SKM-1 (cell line): Measurements from ENCODE around the gene DOLK.

ENCODE experiments used
- DNase-seq: peaks from one replicate; lab custom pipeline; 2025; ENCODE audit not compliant: unreplicated experiment; lab: John Stamatoyannopoulos, UW

DOLK gene

DNA sequence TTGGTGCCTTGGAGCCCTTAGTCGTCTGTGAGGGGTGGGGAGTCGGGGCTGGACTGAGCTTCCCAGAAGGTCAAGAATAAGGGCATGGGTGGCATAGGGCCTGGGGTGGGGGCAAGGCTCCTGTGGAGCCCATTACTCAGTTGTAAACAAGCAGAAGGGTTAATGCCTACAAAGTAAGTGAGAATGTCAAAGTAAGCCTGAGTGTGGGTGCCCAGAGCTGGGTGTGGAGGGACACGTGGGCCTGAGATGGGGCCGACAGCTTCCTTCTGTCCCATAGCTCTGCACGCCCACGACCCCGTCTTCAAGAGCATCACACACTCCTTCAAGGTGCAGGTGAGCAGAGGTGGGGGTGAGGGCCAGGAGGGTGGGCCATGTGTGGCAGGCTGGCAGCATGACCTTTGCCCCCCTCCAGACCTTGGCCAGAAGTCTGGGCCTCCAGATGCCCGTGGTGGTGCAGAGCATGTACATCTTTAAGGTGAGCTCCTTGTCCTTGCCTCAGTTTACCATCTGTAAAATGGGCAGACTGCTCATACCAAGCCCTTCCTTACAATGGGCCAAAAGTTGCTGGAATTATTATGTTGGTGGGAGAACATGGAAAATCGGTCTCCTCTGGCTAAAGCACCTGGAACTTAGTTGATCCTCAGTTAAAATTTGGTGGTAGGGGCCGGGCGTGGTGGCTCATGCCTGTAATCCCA lies 11.1 kb downstream of the DOLK start:
- no peak for DNase-seq

DNA sequence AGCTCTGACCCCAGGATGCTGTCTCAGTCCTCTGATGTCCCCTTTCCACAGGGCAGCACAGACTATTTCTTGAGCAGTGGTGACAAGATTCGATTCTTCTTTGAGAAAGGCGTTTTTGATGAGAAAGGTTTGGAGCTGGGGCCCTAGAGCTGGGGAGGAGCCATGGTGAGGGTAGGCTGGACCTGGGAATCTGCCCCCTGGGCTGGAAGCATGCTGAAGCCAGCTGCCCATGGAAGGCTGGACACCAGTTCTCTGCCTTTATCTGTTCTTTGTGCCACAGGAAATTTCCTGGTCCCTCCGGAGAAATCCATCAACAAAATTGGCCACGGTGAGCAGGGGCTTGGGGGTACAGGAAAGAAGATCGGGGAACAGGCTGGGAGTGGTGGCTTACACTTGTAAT lies 13.7 kb downstream of the DOLK start:
- no peak for DNase-seq

DNA sequence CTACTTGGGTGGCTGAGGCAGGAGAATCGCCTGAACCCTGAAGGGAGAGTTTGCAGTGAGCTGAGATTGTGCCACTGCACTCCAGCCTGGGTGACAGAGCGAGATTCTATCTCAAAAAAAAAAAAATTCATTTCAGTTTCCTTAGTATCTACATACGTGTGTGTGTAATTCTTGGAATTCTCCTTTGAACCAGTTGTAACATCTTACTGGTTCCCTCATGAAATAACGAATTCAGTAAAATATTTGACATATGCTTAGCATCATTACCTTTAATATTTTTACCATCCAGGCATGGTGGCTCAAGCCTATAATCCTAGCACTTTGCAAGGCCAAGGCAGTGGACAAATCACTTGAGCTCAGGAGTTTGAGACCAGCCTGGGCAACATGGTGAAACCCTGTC lies 17.8 kb downstream of the DOLK start:
- DNase-seq: no peak

DNA sequence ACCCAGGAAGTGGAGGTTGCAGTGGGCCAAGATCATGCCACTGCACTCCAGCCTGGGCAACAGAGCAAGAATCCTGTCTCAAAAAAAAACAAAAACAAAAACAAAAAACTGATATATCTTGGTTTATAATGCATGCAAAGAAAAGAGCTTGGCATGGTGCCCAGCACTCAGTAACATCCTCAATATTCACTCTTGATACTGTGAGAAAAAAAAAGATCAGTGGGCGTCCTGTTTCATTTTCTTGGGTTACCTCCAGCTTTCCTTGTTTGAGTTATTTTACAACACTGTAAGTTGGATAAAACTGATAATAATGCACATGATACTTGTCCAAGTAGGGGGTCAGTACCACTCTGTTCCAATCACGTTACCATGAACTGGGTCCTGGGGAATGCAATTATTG lies 18.8 kb downstream of the DOLK start:
- DNase-seq: no peak

DNA sequence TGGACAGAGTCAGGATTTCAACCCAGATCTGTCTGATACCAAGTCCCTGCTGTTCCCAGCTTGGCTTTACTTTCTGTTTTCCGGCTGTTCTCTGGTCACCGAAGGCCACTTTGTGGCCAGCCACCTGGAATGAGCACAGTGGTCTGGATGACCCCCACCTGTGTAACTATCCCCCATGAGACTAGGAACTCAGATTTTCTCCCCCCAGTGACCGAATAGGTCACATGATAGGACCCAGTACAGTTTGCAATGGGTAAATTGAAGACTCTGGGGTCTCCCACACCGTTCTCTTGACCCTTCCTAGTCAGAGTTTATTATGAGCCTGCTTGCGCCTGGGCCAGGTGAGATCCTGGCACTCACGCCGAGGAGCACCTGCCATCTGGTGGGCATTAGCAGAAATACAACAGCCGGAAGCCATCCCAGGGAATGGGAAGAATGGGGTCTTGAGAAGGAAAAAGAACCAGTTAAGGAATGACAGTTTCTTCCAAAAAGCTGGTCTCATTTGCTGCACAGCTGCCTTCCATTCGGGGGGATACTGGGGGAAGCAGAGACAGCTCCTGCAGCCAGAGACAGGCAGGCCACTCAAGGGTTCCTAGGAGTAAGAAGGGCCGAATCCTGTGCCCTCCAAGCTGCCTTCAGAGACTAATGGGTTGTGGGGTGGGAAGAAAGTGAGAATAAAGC lies 19.5 kb downstream of the DOLK start:
- DNase-seq: no peak

DNA sequence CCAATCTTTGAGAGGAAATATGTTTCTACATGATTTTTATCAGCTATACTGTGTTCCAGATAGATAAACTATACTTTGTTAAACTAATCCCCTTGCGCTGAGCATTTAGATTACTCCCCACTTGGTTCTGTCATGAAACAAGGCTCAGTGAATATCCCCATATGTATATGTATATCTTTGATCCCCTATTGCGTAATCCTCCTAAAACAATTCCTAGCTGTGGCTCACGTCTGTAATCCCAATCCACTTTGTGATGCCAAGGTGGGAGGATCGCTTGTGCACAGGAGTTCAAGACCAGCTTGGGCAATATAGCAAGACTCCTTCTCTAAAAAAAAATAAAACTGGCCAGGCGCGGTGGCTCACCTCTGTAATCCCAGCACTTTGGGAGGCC lies 23.9 kb downstream of the DOLK start:
- DNase-seq: no peak

DNA sequence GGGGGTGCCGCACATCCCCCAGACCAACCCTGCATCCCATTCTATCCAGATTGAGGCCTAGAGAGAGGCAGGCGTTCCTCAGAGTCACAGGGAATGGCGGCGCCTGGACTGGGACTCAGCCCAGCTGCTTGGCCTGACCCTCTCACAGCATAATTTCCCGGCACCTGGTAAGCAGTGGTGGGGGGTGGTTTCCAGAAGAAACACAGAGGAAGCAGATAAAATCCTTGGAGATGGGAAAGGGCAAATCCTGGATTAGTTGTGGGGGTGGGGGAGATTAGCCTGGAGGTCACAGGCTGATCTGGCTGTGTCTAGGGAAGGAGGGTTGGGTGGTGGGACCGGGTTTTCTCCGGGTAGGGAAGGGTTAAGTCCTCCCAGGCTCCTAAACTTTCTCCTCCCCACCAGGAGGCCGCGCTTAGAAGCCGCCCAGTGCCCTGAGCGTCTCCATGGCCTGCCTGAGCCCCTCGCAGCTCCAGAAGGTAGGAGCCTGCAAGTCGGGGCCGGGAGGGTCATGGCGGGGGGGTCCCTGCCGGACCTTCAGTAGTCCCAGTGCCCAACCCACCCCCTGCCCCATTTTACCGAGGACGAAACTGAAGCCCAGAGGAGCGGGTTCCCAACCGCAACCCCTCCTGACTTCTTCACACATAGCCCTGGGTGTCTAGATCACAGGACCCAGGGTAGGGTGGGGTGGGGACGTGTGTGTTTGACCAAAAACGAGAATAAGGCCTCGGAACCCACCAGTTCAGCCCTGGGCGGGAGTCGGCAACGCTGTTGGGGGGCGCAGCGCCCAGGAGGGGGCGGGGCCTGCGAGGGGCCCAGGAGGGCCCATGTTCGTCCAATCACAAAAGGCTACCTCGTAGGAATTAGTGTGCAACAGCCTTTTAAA lies 25.3 kb downstream of the DOLK start:
- no peak for DNase-seq

DNA sequence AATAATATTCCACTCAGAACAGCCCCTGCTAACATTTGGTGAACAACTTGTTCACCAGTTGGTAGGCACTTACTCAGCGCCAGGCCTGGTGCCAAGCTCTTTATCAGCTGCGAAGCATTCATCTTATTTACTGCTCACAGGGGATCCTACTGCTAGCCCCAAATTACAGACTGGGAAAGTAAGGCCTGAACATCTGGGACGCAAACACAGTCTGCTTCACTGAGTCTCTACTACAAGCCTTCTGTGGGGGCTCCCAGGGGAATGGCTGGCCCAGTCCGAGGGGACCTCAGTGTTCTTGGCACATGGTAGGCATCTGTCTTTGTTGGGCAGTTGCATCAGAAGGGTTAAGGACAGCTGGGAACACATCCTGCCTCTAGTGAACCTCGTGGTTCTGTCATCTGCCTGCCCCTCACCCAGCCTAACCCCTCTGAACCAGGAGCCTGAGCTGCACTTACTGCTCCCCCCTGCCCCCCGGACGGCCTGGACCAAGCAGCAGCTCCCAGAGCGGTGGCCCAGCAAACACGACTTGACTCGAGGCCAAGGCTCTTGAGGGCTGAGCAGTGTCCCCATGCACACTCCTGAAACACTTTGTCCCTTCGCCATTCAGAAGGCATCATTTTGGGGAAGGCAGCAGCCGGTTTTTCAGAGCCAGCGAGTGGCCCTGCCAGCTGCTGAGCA lies 26.9 kb downstream of the DOLK start, which contains the start of gene PHYHD1:
Gene PHYHD1, plus strand, starts transcription at position 602 of the 678 bp plus-strand sequence. CDS start 1,342 bp downstream, outside the sequence.
- DNase-seq: no peak

DNA sequence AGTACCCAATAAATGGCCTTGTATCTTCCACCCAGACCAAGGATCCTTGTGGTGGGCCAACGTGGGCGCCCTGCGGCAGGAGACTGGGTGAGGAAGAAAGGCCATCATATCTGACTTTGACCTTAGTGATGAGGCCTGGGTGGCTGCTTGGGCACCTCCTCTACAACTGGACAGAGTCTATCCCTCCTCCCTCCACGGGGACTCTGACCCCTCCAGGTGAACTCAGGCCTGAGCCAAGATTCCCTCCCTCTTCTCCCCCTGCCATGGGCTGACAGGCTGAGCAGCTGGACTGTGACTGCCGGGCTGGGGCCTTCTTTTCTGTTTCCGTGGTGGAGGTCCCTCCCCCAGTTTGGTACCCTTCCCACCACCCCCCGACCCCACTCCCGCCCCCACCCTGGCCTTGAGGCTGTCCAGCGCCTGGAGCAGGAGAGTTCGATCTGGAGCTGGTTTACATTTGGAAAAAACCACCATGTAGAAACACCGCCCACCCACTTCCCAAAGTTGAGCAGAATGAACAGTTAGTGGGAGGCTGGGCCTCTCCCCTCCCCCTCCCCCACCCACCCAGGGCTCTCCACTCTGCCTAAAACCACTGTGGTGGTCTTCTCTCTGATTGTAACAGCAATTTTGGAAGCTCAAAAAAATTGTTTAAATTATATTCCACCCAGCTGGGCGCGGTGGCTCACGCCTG lies 27.9 kb downstream of the DOLK start:
- DNase-seq: no peak

DNA sequence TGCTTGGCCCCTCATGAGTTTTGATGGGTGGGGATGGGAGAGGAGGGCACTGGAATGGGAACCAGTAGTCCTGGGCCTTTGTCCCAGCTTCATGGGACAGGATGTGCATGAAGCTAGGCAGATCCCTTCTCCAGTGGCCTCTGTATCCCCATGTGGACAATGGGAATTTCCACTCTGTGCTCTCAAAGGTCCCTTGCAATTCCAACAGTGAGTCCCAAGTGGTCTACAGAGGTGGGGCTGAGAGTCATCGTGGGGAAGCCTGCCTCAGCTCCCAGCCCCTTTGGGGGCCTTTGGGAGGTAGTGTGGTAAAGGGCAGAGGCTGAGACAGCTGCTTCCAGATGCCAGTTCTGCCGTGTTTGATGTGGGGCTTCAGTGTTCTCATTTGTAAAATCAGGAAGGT lies 28.5 kb downstream of the DOLK start:
- DNase-seq: no peak

DNA sequence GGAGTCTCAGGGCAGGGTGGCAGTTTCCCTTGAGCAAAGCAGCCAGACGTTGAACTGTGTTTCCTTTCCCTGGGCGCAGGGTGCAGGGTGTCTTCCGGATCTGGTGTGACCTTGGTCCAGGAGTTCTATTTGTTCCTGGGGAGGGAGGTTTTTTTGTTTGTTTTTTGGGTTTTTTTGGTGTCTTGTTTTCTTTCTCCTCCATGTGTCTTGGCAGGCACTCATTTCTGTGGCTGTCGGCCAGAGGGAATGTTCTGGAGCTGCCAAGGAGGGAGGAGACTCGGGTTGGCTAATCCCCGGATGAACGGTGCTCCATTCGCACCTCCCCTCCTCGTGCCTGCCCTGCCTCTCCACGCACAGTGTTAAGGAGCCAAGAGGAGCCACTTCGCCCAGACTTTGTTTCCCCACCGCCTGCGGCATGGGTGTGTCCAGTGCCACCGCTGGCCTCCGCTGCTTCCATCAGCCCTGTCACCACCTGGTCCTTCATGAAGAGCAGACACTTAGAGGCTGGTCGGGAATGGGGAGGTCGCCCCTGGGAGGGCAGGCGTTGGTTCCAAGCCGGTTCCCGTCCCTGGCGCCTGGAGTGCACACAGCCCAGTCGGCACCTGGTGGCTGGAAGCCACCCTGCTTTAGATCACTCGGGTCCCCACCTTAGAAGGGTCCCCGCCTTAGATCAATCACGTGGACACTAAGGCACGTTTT lies 30.1 kb downstream of the DOLK start:
- DNase-seq: no peak

DNA sequence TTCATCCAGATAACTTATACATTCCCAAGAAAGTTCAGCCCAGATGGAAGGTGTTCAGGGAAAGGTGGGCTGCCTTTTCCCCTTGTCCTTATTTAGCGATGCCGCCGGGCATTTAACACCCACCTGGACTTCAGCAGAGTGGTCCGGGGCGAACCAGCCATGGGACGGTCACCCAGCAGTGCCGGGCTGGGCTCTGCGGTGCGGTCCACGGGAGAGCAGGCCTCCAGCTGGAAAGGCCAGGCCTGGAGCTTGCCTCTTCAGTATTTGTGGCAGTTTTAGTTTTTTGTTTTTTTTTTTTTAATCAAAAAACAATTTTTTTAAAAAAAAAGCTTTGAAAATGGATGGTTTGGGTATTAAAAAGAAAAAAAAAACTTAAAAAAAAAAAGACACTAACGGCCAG lies 30.7 kb downstream of the DOLK start:
- DNase-seq: no peak

DNA sequence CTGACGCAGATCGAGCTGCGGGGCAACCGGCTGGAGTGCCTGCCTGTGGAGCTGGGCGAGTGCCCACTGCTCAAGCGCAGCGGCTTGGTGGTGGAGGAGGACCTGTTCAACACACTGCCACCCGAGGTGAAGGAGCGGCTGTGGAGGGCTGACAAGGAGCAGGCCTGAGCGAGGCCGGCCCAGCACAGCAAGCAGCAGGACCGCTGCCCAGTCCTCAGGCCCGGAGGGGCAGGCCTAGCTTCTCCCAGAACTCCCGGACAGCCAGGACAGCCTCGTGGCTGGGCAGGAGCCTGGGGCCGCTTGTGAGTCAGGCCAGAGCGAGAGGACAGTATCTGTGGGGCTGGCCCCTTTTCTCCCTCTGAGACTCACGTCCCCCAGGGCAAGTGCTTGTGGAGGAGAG lies 31.2 kb downstream of the DOLK start:
- no peak for DNase-seq

DNA sequence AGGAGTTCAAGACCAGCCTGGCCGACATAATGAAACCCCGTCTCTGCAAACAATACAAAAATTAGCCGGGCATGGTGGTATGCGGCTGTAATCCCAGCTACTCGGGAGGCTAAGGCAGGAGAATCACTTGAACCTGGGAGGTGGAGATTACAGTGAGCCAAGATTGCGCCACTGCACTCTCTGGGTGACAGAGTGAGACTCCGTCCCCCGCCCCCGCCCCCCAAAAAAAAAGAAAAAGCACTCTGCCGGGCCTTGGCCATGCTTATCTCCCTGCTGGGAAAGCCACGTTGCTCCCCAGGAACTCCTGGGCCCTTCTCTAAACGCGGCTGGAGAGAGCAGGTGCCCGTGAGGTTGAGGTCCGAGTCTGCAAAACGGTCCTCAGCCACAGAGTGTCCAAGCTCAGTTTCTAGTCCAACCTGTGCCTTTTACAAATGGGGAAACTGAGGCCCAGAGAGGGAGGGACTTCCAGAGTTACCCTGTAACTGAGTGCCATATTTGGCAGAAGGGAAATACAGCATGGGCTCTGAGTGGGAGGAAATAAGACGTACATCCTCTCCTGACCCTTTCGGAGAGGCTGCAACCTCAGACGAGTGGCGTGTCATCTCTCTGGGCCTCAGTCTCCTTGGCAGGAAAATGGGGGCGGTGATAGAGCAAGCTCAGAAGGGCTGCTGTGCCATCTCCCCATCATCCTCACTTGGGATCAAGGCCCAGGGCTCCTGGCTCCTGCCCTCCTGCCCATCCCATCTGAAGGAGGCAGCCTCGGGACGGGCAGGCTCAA lies 33.2 kb downstream of the DOLK start:
- DNase-seq: no peak

DNA sequence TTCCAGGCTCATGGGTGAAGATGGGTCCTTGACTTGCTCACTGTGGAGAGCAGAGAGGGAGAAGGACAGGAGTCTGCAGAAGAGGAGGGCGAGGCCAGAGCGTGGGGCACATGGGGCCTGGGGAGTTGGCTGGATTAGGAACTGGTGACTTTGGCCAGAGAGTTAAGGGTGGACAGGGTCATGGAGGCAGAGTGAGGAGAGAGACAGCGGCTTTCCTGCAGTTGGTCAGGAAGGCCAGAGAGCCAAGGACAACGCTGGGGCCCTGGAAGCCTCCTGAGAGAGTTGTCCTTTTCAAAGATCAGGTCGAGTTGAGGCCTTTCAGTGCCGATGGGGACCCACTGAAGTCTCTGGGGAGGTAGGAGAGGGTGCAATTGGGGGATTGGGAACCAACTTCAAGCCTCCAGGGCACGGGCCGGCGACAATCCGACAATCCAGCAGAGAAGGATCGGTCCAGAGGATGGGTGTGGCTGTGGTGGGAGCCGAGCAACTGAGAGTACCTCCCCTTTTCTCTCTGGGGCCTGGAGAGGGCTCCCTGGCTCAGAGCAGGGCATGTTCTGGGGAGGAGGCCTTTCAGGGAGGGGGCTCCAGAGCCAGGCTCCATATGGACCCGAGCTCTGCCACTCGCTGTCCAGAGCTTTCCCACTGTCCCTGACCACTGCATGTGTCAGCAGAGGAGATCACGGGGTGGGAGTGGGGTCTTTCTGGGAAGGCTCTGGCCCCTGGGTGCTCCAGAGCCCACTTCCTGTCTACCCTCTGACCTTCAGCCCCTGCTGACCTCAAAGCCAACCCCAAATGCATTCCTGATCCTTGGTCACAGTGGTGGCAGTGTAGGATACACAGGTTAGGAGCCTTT lies 34.1 kb downstream of the DOLK start:
- no peak for DNase-seq

DNA sequence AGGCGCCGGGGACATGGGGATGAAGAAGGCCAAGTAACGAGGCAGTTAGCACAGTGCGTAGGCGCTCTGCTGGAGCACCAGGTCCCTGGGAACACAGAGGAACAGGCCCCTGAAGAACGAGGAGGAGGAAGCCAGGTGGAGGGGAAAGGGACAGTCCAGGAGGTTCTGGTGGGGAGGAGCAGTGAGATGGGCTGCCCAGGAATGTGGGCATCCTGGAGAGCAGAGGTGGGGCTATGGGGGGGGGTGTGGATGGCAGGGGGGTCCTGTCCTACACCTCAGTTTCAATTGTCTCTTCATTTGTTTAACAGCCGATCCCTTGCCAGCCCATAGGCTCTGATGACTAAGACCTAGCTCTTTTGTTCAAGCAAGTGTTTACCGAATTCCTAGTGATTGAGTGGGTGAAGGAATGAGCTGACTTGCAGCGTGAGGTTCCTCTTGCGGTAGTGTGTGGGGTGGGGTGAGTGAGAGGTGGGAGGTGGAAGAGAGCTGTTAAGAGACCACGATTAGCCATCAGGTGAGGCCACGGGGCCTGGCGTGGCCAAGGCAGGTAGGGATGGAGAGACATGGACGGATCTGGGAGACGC lies 35.0 kb downstream of the DOLK start:
- no peak for DNase-seq

DNA sequence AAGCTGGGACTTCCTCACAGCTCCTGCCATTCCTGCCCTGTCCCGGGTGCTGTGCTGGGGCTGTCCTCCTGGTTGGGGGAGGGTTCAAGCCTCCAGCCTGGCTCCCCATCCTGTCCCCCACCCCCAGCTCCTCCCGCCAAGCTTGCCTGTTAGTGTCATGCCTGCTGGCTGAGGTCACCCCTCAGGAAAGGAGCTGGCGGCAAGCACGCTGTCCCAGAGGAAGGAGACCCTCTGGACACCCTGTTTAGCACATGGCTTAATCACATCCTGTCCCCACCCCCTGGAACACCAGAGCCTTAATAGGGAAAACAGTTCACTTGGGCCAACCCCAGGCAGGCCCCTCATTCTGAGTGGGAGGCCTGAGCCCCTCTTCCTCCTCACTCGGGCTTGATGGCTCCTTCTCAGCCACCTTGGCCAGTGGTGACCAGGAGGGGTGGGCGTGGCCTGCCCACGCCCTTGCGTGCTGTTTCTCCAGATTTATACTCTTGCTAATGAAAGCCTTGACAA lies 35.8 kb downstream of the DOLK start:
- DNase-seq: no peak

DNA sequence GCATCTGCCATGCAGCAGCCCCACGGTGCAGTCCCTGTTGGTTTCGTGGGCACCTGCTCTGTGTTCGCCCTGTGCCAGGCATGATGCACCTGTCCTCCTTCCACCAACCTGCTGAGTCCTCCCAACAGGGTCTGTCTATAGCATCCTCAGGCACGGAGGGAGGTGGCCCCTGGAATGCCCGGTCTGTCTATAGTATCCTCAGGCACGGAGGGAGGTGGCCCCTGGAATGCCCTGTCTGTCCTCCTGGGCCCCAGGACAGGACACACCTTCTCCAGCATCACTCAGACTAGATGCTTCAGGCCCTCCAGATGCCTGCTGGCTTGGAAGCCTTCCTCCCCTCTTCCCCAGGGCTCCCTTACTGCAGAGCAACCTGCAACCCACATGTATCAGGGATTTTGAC lies 36.5 kb downstream of the DOLK start:
- DNase-seq: no peak
